AG04449 (cell line): ENCODE measurements around the gene APH1B.
A peak's percentile ranks its signal among the peaks of the same experiment; 100 is the strongest.

ENCODE experiments used
- CTCF ChIA-PET: fragments of 350-600 bp; formaldehyde crosslinking; extraction: SDS; loops from one replicate; lab custom pipeline; 2021; ENCODE audit warnings: antibody characterized with exemption; lab: Yijun Ruan, JAX
- POLR2A ChIA-PET: fragments of 400-600, 350-600 bp; formaldehyde crosslinking; extraction: SDS; loops from one replicate; lab custom pipeline; 2020; ENCODE audit warnings: antibody characterized with exemption, inconsistent platforms; lab: Yijun Ruan, JAX
- DNase-seq: peaks from one replicate; pipeline ENCODE4 v3.0.0-alpha.2; 2010; ENCODE audit warnings: low read depth, low spot score
- H3K4me3 ChIP-seq: 2 replicates; pipeline ENCODE4 v1.5.1; 2011; ENCODE audit warnings: low read depth, mild to moderate bottlenecking, control low read depth, low read length
- CTCF ChIP-seq: IDR thresholded peaks from one replicate; pipeline ENCODE4 v1.5.1; 2011; ENCODE audit warnings: mild to moderate bottlenecking, moderate library complexity, low read length, control low read depth, inconsistent platforms; ENCODE audit not compliant: insufficient read depth; ENCODE audit errors: missing control alignments

APH1B gene

GRCh38 chr15:63330926-63331325 is 53.5 kb downstream of the APH1B start:
- no peak overlapping the region for H3K4me3 ChIP-seq
- no peak for DNase-seq
- TF ChIP-seq CTCF: no peak
- ChIA-PET CTCF (no interaction called here), POLR2A (no interaction called here)

GRCh38 chr15:63331456-63331855 is 54.1 kb downstream of the APH1B start:
- no peak for TF ChIP-seq CTCF
- ChIA-PET CTCF (interaction anchor here (1.6 kb wide), 1 partner anchor 12 kb away, joined by 7 read pairs; no protein-coding TSS in a partner anchor), POLR2A (no interaction called here)
- DNase-seq: no peak
- H3K4me3 ChIP-seq: no peak overlapping the region

- TF ChIP-seq CTCF: no peak
- ChIA-PET CTCF (interaction anchor here (1.2 to 1.6 kb wide), 3 partner anchors 8 to 45 kb away, joined by 4 to 7 read pairs (median 4); no protein-coding TSS in a partner anchor), POLR2A (no interaction called here)
- DNase-seq: peak; percentile 86
- H3K4me3 ChIP-seq: no peak overlapping the region
Observed at GRCh38 chr15:63332367-63333124, 55.1 kb downstream of the APH1B start.

GRCh38 chr15:63334821-63335220 is 57.4 kb downstream of the APH1B start:
- ChIA-PET POLR2A (no interaction called here), CTCF (no interaction called here)
- no peak for TF ChIP-seq CTCF

GRCh38 chr15:63335543-63336240 is 58.3 kb downstream of the APH1B start:
- ChIA-PET CTCF (no interaction called here), POLR2A (no interaction called here)
- no peak for TF ChIP-seq CTCF
- no peak overlapping the region for H3K4me3 ChIP-seq
- no peak for DNase-seq

More at GRCh38 chr15:63334821-63335220, 57.4 kb downstream of the APH1B start:
- no peak for DNase-seq
- no peak overlapping the region for H3K4me3 ChIP-seq

- POLR2A ChIA-PET: no interaction called here
- CTCF ChIA-PET: interaction anchor here (1.6 kb wide), 1 partner anchor 47 kb away, joined by 5 read pairs; no protein-coding TSS in a partner anchor
- TF ChIP-seq CTCF: no peak
- H3K4me3 ChIP-seq: no peak overlapping the region
- no peak for DNase-seq
Observed at GRCh38 chr15:63337046-63337445, 59.6 kb downstream of the APH1B start.
